Renal cortex interstitium (tissue), 11 donors: ENCODE measurements around the gene RIMS4. TPM values are rescaled to one million over a fixed set of nuclear protein-coding genes. Genes with fewer than 3 reads are reported as not detected.

ENCODE experiments used
- DNase-seq, 11 donors: peaks; one replicate each; pipeline ENCODE4 v3.0.0-alpha.2; 2013; ENCODE audit warnings: low read depth in 9 of 11, low spot score in 4 of 11; ENCODE audit errors: extremely low read depth in 1 of 11
- polyA plus RNA-seq, 3 donors: library from polyadenylated mRNA; unstranded; fragments of 120-200 nt; gene quantifications; one replicate each; pipeline ENCODE4 v1.2.1, GENCODE V29; 2013; ENCODE audit not compliant: insufficient read length in 3 of 3

The RIMS4 gene
- polyA plus RNA-seq, 3 donors = 0.59 to 1.0 (median 0.62) TPM

DNA sequence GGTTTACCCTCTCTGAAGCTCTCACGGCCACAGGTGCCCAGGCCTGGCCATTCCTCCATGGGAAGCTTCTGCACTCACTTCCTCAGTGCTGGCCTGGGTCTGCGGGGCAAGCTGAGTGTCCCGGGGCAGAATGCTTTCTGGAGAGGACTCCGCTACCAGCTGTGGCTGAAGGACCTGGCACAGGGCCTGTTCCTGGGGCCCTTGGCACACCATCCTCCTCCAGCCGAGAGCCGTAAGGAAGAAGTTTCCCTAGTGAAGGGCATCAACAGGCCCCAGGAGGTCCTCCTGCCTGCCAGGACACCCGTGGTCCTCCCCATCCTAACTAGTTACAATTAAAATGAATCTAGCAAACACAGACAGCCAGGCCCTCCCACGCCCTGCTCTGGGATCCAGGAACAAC, 78.7 kb downstream of the RIMS4 start:
- DNase-seq = no peak

DNA sequence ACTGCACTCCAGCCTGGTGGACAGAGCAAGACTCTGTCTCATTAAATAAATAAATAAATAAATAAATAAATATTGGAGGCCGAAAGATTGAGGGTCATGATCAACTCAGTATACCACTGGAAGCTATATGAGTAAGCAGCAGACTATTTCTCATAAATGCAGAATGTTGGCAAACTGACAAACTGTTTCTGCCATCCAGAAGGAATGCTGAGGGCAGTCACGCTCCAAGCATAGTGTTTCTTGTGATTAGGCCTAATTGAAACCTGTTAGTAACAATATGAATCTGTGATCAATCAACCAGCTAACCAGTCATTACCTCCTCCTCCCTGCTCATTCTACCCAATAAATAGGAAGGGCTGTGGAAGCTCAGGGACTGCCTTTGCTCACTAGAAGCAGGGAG, 79.9 kb downstream of the RIMS4 start:
- DNase-seq = no peak

DNA sequence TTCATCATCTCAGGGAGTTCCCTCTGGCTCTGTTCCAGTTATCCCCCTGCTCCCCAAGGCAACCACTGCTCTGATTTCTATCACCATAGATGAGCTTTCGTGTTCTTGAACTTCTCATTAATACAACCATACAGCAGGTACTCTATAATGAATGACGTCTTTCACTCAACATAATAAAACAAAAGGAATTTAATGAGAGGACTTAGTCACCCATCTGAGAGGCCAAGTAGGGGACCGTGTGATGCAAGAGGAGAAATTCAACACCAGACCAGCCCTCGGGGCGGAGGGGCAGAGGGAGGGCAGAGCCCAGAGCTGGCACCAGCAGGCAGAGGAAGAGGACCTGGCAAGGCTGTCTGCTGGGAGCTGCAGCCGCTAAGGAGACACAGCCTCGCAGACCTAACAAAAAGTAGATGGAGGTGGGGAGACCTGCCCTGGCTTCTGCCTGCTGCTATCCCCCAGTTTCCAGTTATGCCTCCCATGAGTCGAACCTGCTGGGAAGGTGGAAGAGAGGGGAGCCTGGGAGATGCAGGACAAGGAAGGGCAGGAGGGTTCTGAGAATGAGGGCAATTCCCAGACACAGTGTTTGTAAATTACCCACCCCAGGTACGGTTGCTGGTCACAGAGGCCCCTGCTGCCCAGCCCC, 81.4 kb downstream of the RIMS4 start:
- peak in 6 of 11 donors; percentile 39 to 64 (median 56) for DNase-seq

DNA sequence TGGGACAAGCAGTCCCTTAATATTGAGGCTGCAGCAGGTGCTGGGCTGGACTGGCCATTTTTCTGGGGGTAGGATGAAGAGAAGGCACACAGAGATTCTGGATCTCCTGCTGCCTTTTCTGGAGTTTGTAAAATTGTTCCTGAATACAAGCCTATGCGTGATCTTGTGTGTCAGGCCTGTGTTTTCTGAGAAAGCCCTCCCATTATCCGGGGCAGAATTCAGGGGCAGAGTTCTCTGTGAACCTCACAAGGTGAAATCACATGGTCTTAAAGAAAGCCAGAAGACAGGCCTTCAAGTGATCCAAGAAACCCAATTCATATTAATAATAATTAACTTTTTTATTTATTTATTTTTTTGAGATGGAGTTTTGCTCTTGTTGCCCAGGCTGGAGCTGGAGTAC, 82.7 kb downstream of the RIMS4 start:
- no peak for DNase-seq

- DNase-seq = no peak
Measured at GRCh38 chr20:44727039-44727438, 83.3 kb downstream of the RIMS4 start.

DNA sequence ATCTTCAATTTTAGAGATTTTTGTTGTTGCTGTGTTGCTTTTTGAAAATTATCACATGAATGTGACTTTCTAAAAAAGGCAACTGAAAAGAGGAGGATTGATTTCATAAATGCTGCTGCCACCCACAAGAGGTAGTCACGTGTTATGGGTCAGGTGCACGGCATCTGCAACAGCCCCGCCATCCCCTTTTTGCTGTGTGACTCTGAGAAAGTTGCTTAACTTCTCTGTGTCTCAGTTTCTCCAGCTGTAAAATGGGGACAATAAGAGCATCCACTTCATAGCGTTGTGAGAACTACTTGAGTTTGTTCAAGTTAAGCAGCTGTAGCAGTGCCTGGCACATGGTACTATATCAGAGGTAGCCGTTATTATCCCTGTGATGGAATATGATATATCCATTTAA, 84.5 kb downstream of the RIMS4 start:
- DNase-seq = no peak

- DNase-seq = no peak
Measured at GRCh38 chr20:44724423-44725091, 85.8 kb downstream of the RIMS4 start.

DNA sequence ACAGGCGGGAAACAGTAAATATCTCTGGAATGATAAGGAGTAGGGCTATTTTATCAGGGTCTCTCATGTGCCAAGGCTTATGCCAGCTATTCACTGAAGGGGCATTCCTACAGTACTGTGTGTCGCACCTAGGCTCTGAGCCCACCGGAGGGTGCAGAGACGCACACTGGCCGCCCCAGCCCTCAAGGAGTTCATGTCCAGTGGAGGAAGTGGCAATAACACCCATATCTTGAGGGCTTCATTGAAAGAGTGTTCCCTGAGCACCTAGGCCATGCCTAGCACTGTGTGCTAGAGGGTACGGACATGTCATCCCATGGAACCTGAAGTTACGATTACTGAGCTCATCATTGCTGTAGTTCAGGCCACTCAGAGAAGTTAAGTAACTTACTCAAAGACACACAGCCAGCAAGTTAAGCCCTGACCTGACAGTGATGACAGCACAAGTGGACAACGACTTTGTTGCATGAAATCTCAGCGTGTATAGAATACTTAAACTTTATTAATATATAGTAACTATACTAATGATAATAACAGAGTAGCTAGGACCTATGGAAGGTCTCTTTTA, 86.5 kb downstream of the RIMS4 start:
- no peak for DNase-seq

GRCh38 chr20:44723391-44723790, 87.0 kb downstream of the RIMS4 start:
- no peak for DNase-seq

GRCh38 chr20:44722990-44723389, 87.4 kb downstream of the RIMS4 start:
- DNase-seq = no peak

- no peak for DNase-seq
Measured at GRCh38 chr20:44721785-44722054, 88.6 kb downstream of the RIMS4 start.

- no peak for DNase-seq
Measured at GRCh38 chr20:44720997-44721784, 89.2 kb downstream of the RIMS4 start.

DNA sequence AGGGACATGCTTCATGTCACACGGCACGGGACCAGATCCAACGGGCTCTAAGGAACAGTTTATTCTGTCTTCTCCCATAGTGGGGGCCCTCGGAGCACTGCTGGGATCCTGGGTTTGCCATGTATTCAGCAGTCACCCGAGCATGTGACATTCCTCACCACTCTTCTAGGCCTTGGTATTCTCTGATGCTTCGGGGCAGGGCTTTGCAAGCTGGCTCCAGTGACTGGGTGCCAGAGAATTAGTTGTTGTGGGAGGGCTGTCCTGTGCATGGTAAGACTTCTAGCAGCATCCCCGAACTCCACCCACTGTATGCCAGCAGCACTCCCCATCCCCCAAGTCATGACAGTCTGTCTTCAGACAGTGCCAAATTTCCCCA, 89.7 kb downstream of the RIMS4 start:
- DNase-seq = no peak

DNA sequence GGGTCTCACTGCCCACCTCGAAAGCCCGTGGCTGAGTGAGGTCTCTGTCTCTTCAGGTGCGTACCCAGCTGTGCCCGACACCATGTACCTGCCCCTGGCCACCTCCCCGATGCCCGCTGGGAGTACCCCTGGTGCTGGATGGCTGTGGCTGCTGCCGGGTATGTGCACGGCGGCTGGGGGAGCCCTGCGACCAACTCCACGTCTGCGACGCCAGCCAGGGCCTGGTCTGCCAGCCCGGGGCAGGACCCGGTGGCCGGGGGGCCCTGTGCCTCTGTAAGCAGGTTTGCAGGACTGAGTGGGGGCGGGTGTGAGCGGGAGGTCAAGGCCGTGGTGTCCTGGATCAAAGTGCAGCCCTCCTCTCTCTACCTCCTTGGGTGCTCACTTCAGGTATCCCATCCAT, 90.5 kb downstream of the RIMS4 start:
- DNase-seq = no peak

GRCh38 chr20:44717986-44718385, 92.4 kb downstream of the RIMS4 start:
- DNase-seq = no peak

DNA sequence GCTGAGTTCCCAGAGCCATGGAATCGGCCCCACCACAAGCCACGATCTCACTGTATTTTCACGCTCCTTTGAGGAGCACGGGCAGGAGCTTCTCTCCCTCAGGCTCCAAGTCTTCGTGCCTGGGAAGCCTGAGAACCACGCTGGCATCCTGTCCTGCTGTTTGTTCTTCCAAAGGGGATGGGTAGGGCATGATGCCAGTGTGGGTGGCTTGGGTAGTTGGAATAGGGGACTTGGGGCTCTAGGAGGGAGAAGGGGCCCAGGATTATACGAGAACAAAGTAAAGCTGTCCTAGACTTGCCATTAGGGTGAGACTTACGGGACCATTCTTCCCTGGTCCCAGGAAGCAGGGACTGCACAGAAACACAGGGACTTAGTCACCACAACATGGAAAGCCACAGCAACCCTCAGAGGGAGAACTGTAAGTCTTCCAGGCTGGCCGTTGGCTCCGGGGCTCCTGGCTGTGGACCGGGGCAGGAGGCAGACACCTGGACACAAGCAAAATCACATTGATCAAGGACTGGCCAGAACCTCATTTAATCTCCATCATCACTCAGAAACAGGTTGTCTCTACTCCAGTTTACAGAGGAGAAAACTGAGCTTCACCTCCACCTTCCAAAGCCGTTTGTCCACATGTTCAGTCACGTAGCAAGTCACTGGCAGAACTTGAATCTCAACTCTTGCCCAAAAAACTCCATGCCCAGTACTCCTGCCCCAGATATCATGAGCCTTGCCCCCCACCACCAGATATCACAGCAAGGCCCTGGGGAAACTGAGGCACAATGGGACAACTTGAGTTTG, 93.8 kb downstream of the RIMS4 start:
- DNase-seq = no peak

GRCh38 chr20:44715499-44716308, 94.6 kb downstream of the RIMS4 start:
- no peak for DNase-seq

- no peak for DNase-seq
Measured at GRCh38 chr20:44714701-44715498, 95.4 kb downstream of the RIMS4 start, which contains the start of gene CCN5. TSS of gene CCN5 (plus strand) at chr20:44715369. CDS start at chr20:44715391, 22 bp downstream.
